Amniotic epithelial cell (primary cell): Measurements from ENCODE around the gene PTPRG.

ENCODE experiments used
- DNase-seq: peaks from one replicate; pipeline ENCODE4 v3.0.0-alpha.2; 2010; ENCODE audit warnings: low read depth

PTPRG gene

DNA sequence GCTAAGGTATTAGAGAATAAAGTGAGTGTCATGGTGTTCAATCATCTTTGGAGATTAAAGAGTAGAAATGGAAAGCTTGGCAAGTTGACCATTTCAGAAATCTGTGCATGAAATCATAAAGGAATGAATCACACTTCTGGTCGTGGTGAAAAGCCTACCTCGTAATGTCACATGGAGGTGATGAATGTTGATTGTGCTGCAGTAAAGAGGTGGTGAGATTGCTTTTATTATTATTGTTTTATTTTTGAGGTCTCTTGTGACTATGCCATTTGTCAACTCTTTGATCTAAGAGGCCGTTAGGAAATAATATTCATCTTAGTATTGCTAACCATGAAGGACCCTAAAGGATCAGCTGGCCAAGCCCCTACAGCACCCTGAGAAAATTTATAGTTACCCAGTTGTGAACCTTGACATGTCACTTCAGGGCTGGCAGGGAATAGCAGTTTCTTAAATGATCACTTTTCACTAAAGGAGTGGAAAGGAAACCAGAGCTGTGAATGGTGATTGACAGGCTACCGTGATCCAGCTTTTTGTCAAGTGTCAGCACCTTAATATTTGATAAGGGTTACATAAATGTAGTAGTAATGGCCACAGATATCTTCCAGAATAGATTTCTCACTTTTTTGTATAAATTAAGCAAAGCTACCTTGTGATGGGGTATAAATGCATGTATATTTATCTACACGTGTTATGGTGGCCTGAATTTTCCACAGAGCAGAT lies 203.9 kb downstream of the PTPRG start:
- no peak for DNase-seq

DNA sequence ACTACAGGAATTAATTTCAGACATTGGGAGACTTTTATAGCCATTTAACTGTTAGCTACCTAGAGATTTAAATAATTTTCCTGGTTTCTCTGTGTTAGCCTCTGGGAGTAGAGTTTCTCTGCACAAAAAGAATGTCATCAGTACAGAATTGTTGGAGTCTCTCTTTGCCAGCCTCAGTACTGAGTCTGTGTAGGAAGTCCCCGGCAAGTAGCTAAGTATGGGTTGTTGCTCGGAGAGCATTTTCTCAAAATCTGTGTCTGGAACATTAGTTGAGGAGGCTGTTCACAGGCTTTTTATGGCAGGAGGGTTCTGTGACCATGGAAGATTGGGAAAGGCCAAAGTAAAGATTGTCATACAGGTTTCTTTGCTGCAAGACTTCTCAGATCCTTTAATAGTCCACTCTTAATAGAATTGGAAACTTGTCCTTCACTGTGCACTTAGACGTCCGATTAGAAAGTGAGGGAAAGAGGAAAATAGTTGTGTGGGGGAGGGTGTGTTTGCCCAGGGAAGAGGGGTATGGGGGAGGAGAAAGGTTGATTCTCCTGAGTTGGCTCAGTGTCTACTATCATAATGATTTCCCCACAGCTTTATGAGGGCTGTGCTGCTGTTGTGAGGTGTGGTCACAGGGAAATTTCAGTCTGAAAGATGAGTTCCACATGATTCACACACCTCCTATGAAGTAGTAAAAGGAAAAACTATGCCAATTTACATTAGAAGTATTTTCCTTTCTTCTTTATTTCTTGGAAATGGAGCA lies 207.1 kb downstream of the PTPRG start:
- peak; percentile 20 for DNase-seq

DNA sequence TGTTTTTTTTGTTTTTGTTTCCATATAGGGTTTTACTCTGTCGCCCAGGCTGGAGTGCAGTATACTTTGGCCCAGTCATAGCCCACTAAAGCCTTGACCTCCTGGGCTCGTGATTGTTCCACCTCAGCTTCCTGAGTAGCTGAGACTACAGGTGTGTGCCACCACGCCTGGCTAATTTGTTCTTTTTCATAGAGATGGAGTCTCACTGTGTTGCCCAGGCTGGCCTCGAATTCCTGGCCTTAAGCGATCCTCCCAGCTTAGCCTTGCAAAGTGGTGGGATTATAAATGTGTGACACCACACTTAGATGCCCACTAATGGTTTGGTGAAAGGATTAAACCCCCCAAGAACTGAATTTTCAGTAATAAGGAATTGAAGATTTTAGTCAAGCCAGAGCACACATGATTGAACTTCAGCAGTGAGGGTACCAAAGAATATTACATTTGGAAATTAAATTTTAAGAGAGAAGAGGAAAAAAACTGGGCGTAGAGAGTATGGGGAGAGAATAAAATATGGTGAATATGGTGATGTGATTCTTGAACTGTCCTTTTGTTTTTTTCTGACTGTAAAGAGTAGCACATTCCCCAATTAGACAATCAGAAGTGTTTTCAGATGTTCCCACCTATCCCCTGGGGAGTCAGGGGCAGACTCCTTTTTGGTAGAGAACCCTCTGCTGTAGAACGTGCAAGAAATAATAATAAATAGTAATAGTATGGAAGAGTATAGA lies 208.1 kb downstream of the PTPRG start:
- no peak for DNase-seq

DNA sequence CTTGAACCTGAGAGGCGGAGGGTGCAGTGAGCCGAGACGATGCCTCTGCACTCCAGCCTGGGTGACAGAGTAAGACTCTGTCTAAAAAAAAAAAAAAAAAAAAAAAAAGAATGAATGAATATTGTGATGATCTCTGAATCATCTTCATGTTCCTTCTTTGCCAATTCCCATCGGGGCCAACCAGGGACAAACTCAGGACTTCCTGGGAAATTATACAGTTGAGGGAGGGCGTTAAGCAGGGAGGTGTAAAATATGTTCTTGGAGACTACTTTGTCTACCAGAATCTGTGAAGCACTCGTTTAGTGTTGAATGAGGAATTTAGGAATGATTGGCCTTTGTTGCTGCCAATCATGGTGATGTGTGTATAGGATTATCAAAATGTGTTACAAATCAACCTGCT lies 210.6 kb downstream of the PTPRG start:
- no peak for DNase-seq

DNA sequence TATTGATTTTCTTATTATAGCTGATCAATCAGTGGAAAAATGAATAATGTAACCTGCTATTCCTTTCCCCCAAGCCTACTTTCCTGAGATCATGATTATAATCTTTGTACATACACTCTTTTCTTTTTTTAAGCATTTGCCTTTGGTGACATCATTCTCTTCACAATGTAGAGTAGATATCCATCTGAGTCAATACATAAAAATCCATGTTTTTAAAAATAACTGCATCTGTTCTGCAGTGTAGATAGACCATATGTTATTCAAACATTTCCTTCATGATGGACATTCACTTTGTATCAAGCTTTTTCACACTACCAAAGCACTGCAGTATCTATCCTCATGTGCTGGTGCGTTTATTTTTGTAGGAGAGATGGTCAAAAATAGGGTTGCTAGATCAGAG lies 211.1 kb downstream of the PTPRG start:
- DNase-seq: no peak

DNA sequence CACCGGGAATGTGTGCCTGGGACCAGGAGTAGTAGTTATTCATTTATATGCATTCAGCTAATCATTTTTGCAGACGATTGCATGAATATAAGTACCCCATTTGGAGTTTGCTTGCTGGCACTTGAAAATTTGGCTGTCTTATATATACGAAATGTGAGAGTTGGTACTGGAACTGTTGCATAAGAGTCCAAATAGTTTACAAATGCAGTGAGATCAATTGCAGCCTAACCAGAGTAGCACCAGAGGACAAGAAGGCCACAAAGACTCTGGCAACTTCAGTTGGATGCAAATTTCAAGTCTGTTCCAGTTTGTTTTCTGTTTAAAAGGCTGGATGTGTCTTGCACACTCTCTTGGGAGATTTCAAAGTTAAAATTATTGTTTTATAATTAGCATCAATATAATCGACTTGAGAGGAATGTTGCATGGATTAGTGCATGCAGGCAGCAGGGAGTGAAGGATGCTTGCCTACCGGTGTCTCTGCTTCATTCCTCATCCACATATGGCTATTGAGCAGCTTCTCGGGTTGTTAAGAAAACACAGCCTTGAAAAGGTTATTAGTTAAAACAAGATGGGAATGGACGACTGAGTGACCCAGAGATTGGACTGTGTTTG lies 213.0 kb downstream of the PTPRG start:
- no peak for DNase-seq

DNA sequence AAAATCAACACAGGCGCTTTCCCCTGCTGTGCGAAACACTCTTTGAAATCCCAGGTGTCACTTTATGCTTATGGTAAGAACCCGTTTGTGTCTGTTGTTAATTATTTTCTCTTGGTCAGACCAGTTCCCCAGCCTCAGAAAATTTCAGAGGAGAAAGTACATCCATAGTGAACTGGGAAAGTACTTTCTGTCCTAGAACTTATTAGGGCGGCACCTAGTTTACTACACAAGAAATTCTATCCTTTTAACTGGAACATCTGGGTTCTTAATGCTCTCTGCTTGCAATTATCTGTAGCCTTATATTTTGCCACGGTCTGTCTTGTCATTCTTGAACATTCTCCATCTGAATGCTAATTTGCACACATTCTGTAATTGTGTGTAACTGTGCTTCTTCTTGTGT lies 215.0 kb downstream of the PTPRG start:
- DNase-seq: no peak

DNA sequence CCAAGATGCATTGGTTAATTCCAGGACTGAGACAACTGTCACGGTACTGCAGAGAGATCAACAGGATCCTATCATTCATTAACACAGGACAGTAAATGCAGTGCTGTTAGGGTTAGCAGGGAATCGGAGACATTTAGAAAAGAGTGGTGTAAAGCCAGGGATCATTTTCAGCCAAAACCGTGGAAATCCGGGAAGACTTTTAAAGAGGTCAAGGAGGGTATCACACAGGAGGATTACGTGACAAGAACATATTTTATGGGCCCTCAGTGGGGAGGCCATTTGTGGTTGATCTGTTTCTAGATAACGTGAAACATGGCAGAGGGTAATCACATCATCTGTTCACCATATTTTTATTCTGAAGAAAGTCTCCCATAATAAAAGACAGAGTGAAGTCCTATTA lies 216.1 kb downstream of the PTPRG start:
- peak; percentile 11 for DNase-seq

DNA sequence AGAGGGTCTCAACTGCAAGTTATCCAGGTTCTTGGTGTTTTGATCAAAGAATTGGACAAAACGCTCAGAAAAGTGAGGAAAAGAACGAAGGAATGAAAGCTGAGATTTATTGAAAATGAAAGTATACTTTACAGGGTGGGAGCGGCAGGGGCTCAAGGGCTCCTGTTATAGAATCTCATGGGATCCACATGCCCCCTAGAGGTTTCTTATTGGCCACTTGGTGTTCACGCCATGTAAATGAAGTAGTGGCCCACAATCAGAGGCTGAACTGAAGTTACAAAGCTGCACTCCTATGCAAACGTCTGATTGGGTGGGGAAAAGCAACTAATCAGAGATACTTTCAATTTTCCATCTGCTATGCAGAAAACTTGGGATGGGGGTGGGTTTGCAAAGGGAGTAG lies 216.7 kb downstream of the PTPRG start:
- no peak for DNase-seq

DNA sequence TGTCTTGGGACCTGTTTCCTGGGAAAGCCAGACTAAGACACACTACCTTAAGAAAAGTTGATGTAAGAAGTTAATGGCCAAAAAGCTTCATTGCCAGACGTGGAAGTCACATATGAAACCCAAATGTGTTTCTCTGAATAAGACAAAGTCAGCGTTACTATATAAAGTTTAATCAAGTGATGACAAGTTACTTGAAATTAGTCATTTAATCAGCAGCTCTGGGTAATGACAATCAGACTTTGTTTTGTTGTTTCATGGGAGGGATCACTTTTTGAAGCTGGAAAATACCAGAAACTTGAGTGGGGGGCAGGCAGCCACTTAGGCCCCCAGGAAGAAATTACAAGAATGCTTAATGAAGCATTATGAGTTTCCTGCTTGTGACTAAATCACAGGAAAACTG lies 218.6 kb downstream of the PTPRG start:
- DNase-seq: no peak

DNA sequence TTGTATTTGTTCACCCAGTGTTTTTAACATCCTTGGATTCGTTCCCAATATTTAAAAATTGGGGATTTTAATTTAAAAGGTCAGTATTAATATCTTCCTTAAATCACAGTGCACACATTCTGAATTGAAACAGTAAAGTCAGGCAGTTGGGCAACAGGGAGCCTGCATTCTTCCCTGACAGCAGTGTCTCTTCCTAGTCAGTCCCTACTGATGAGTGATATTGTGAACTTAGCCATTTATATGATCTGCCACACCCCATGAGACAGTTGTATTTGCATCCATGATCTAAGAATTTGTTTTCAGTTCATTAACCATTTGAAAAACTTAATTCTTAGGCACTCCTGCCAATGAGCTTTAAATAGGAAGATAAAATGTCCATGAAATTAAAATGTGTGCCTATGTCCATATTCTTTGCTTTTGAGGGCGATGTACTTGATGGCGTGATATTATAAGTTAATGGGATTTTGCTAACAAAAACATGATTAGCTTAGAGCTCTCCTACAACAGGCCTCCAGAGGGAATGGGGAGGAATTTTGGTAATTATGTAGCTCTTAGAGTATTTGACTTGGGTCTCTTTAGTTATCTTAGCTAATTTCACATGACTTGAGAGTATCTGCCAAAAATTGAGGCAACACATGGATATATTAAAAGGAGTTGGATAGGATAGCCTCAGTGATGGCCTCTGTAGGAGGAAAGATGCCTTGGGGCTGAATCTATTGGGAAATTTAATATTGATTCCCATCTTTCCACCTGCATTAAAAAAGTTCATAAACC lies 219.3 kb downstream of the PTPRG start:
- no peak for DNase-seq

DNA sequence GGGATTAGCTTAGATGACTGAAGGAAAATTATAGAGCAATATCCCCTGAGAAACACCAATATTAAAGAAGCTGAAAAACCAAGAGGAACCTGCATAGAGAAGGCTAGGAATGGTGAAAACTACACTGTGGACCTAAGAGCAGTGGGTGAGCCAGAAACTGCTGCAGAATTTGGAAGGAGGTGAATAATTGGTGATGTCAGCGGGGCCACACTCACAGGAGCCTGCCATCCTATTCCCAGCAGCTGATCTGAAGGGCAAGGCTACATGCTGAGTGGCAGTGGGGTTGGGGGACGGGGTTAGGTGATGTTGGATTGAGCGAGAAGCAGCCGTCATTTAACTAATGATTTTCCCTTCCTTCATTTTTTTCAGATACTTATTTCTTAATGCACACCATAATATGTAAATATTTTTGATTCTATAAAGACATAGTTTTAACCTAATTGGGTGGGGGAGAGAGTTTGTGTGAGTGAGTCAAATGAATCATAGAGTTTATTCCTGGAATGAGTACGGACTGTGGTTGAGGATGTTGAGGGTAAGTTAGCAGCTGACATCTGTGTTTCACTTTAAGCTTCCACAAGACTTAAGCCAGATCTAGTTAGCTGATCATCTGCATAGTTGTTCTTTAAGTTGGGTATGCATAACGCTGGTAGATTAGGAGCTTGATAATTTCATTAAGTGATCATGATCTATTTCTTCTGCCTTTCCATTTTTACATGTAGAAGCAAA lies 222.8 kb downstream of the PTPRG start:
- peak; percentile 27 for DNase-seq

DNA sequence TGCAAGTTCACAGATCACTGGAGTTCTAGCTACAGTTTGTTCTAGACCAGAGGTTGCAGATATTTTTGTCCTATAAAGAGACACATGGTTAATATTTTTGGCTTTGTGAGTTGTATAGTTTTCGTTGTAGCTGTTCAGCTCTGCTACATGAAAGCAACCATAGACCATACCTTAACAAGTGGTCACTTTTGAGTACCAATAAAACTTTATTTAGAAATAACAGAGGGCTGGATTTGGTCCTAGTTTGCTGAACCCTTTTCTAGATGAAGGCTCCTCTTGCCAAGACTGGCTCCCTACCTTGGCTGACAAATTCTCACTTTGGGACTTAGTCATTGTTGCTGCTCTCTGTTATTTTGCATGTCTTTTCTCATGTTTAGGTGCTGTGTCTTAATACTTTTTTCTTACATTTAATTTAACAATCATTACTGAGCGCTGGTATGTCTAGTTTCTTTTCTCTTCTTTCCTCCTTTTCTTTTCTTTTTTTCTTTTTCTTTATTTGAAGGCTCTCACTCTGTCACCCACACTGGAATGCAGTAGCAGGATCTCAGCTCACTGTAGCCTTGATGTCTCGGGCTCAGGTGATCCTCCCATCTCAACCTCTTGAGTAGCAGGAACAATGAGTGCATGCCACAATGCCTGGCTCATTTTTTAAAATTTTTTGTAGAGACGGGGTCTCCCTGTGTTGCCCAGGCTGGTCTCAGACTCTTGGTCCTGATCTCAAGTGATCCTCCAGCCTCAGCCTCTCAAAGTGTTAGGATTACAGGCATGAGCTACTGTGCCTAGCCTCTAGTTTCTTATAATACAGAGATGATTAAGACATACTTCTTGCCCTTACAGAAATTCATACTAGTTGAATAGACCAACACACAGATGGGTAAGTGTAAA lies 227.5 kb downstream of the PTPRG start:
- no peak for DNase-seq

DNA sequence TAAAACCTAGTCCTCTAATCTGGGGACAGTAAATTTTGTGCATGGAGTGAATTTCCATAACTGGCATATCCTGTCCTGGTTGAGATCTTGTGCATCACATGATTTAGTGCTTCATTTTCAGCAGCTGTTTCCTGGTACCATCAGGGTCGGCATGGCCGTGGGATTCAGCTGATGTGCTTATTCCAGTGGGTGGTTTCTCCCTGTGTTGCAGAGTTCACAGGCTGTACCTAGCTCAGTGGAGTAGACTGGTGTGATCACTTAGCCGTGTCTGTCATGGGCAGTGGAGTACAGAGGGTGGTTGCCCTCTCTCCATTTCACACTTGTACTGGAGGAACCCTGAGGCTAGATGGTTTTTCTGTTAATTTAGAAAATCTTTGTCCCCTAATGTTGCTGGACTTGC lies 228.5 kb downstream of the PTPRG start:
- DNase-seq: no peak

DNA sequence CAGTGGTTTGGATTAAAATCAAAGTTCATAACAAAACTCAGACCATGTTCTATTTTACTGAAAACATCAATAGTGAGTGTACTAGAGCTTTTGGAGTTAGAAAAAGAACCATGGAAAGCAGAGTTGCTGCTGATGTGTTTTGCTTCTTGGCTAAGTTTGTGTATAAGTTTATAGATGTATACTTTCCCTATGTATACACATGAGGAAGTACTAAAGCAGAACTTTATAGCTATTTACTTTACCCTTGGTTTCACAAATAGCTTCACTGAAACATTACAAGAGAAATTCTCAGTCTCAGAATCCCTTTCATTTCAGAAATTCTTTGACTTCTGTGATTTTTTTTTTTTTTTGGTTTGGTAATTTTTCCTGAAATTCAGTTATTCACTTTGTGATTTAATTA lies 229.0 kb downstream of the PTPRG start:
- no peak for DNase-seq

DNA sequence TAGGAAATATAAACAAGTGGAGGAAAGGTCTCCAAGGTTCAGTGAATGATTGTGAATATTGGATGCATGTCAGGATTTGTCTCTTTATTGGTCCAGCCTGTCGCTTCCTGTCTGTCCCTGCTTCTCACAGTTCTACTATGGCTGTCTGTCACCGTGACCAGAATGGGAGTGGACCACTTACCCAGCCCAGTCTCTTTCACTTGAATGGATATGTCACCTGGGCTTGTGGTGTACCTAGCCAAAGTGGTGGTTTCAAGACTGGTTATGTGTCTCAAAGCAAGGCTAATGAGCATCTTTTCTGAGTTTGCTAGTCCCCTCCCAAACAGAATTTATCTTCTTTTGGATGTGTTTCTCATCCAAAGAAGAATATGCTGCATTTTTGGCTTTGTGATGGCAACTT lies 231.7 kb downstream of the PTPRG start:
- no peak for DNase-seq

DNA sequence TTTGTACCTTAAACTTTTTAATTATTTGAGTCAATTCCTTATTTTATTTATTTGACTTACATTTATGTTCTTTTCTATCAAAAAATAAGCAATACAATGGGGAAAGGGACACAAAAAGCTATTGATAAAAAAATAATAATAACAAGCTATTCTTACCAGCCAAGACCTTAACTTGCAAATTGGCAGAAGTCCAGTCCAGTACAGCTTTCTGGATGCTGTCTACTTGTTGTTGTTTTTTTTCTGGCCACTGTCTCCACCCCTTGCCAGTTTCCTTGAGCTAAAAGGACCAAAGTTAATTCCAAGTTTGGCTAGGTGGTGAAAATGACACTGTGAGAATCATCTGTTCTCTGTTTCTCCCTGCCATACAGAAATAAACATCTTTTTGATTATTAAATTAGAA lies 232.2 kb downstream of the PTPRG start:
- DNase-seq: no peak

DNA sequence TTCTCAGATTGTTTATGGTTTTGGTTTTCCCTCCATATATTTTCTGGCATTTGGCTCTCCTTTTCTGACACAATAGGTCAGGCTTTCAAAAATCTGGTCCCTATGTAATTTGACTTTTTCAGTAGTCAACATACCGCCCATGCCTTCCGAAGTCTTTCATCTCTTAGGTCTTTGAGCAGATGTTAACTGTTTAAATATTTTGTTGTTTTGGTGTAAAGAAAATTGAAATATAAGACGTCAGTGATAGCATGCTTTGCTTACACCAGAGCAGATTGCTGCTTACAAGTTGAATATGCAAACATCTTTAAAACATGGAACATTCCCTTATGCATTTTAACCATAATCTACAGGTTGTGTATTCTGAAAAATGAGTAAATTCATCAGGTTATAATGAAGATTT lies 233.0 kb downstream of the PTPRG start:
- DNase-seq: no peak

DNA sequence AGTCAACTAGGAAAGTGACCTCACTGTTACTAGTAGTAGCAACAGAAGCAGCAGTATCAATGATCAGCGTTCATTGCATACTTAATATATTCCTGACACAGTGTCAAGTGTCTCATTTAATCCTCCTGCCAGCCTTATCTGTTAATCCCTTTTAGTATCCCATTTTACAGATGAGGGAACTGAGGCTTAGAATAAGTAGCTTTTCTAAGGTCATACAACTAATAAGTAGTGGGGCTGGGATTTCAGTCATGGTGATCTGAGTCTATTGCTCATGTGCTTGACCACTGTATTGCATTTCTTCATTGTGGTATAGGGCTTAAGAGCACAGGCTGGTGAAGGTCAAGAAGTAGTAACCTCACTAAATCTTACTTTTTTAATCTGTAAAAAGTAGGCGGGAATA lies 233.6 kb downstream of the PTPRG start:
- no peak for DNase-seq

DNA sequence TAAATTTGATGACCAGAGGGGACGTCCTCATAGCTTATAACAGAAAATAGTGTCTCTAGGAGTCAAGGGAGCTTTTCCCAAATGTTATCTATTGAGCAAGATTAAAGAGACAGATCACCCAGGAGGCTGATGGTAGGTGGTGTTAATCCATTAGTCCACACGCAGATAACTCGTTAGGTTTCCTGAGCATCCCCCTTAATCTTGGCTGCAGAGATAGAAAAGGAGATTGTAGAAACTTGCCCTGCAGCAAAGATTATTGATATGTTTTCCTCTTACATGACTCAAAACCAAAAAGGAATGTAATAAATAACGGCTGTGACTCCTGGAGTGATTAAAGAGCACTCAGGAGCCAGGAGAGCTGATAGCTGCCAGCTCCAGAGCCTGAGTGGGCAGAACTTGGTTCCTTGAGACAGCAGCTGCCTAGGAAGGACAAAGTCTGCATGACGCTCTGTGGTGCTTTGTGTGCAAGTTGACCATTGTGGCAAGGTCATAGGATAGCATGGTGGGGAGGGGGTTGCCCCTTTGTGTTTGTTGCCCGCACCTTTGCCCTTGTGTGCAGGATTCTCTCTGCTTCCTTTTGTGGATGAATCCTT lies 234.8 kb downstream of the PTPRG start:
- no peak for DNase-seq
